Lung (tissue), 12 donors: ENCODE results near the gene GRXCR2. TPM values are rescaled to one million over a fixed set of nuclear protein-coding genes. Genes with fewer than 3 reads are reported as not detected.

ENCODE experiments used
- ATAC-seq: fragments of 200-7000 bp; cut with Tn5 transposase; one replicate; pipeline ENCODE4 v1.9.1; 2020; ENCODE audit warnings: moderate number of reproducible peaks; ENCODE audit not compliant: insufficient read depth, low FRiP score
- DNase-seq, 3 donors: peaks; one replicate each; pipeline ENCODE4 v3.0.0-alpha.2; 2013 to 2017
- H3K27ac ChIP-seq, 2 donors: one replicate each; pipeline ENCODE4 v1.5.1; 2013; ENCODE audit warnings: mild to moderate bottlenecking in 2 of 2, moderate library complexity in 2 of 2, control low read depth in 1 of 2, inconsistent platforms in 1 of 2, low read depth in 1 of 2, low read length in 1 of 2
- H3K27me3 ChIP-seq, 3 donors: one replicate each; pipeline ENCODE4 v1.5.1; 2013; ENCODE audit warnings: low read length in 2 of 3; ENCODE audit not compliant: control insufficient read depth in 3 of 3, insufficient read depth in 3 of 3
- H3K36me3 ChIP-seq, 4 donors: one replicate each; pipeline ENCODE4 v1.5.1; 2013; ENCODE audit warnings: low read length in 4 of 4, mild to moderate bottlenecking in 1 of 4, moderate library complexity in 1 of 4; ENCODE audit not compliant: control insufficient read depth in 4 of 4, insufficient read depth in 4 of 4
- H3K4me1 ChIP-seq, 5 donors: one replicate each; pipeline ENCODE4 v1.5.1; 2013; ENCODE audit warnings: low read length in 5 of 5, mild to moderate bottlenecking in 2 of 5, moderate library complexity in 1 of 5; ENCODE audit not compliant: control insufficient read depth in 5 of 5, insufficient read depth in 5 of 5
- H3K4me3 ChIP-seq: one replicate; pipeline ENCODE4 v1.5.1; 2013; ENCODE audit warnings: mild to moderate bottlenecking, control low read depth, moderate library complexity
- H3K9ac ChIP-seq, 2 donors: one replicate each; pipeline ENCODE4 v1.5.1; 2013; ENCODE audit warnings: low read length in 2 of 2, control low read depth in 1 of 2; ENCODE audit not compliant: insufficient read depth in 1 of 2
- H3K9me3 ChIP-seq, 4 donors: one replicate each; pipeline ENCODE4 v1.5.1; 2013; ENCODE audit warnings: low read length in 3 of 4, mild to moderate bottlenecking in 1 of 4, moderate library complexity in 1 of 4; ENCODE audit not compliant: control insufficient read depth in 4 of 4, insufficient read depth in 3 of 4
- CTCF ChIP-seq: IDR thresholded peaks from 2 replicates; pipeline ENCODE4 v1.5.1; 2012; ENCODE audit warnings: mild to moderate bottlenecking; ENCODE audit errors: control extremely low read depth, extremely low read depth
- WGBS, 2 donors: extraction: QIAGEN DNeasy Blood & Tissue Kit; methylation state at CpG; one replicate each; pipeline ENCODE4 v1.1.7; 2013; 5-methylcytosine and 5-hydroxymethylcytosine counted together
- polyA plus RNA-seq, 2 donors: library from polyadenylated mRNA; stranded (reverse); fragments of 200-250 nt; gene quantifications; one replicate each; pipeline ENCODE4 v1.2.1, GENCODE V29; 2013
- total RNA-seq, 2 donors: library from RNA; depleted of rRNA in 1 of 2; stranded (reverse); fragments of >200 nt in 1 of 2; gene quantifications; one replicate each; pipeline ENCODE4 v1.2.1, GENCODE V29; 2014 to 2021
- donor health status: control.
- donor health status: control.
- donor health status: Bipolar disorder and iron deficiency.
- donor health status: healthy.
- donor health status: DM: yes; HTN: yes; CAD: no.

Gene GRXCR2
- total and polyA plus RNA-seq, 4 donors: not detected

- ATAC-seq (no peak), DNase-seq (no peak)
- no peaks in the 10 kb centered on the region for H3K27me3 ChIP-seq
- TF ChIP-seq CTCF: no peak
- H3K36me3 ChIP-seq: peaks cover 0 to 12% (median under 1%) of the 10 kb centered on the region in 4 donors
- no peaks in the 10 kb centered on the region for H3K9me3 ChIP-seq
- H3K4me1 ChIP-seq: no peaks in the 10 kb centered on the region
- WGBS, 2 donors: 90% methylated on average over 4 of the region's 4 CpGs
- no peak overlapping the region for H3K4me3 ChIP-seq
- H3K27ac ChIP-seq: no peak overlapping the region
- H3K9ac ChIP-seq: no peak overlapping the region
Observed at GRCh38 chr5:145818604-145819003, 54.2 kb downstream of the GRXCR2 start.

GRCh38 chr5:145812877-145813276 is 59.9 kb downstream of the GRXCR2 start:
- no peak for ATAC-seq
- no peaks in the 10 kb centered on the region for H3K27me3 ChIP-seq
- TF ChIP-seq CTCF: no peak
- H3K4me3 ChIP-seq: no peak overlapping the region
- no peaks in the 10 kb centered on the region for H3K4me1 ChIP-seq
- H3K27ac ChIP-seq: no peak overlapping the region
- no peak overlapping the region for H3K9ac ChIP-seq
- no peaks in the 10 kb centered on the region for H3K9me3 ChIP-seq
- no peak for DNase-seq
- WGBS, 2 donors: 56 to 82% methylated on average over 1 of the region's 1 CpG
- H3K36me3 ChIP-seq: peaks cover 0 to 10% (median 2%) of the 10 kb centered on the region in 4 donors

GRCh38 chr5:145811834-145812625 is 60.8 kb downstream of the GRXCR2 start:
- Histone ChIP-seq H3K4me1 (no peaks in the 10 kb centered on the region), H3K27me3 (no peaks in the 10 kb centered on the region), H3K36me3 (peaks cover 0 to 9% (median 1%) of the 10 kb centered on the region in 4 donors), H3K9me3 (no peaks in the 10 kb centered on the region), H3K9ac (no peak overlapping the region), H3K27ac (no peak overlapping the region), H3K4me3 (no peak overlapping the region)
- ATAC-seq (no peak), DNase-seq (peak in 2 of 3 donors; percentile 63 to 77)
- peak; percentile 19 for TF ChIP-seq CTCF
- WGBS, 2 donors: 85 to 92% methylated on average over 3 of the region's 3 CpGs

Other genes with a start within 250 kb of the GRXCR2 start
- 10 to 100 TPM in 1 of 2 donors, 1 to 10 TPM in 1; 7.8 to 68.1 TPM for gene PRELID2, start 37.7 kb downstream of the GRXCR2 start, total RNA-seq
- 1 to 10 TPM; 1.2 to 3.1 TPM for gene PRELID2, start 37.7 kb downstream of the GRXCR2 start, polyA plus RNA-seq
- gene SH3RF2, start 63.6 kb upstream of the GRXCR2 start, total RNA-seq: 10 to 100 TPM in 1 of 2 donors, 1 to 10 TPM in 1; 1.3 to 14.3 TPM
- gene SH3RF2, start 63.6 kb upstream of the GRXCR2 start, polyA plus RNA-seq: 1 to 10 TPM; 2.7 to 7.2 TPM
- under 1 TPM in 1 of 2 donors, not detected in 1; 0.46 TPM for gene PLAC8L1, start 232.6 kb upstream of the GRXCR2 start, total RNA-seq
- gene PLAC8L1, start 232.6 kb upstream of the GRXCR2 start, polyA plus RNA-seq: under 1 TPM in 1 of 2 donors, not detected in 1; 0.51 TPM